ENCODE measurements around the gene IFI27. TPM values are rescaled to one million over a fixed set of nuclear protein-coding genes. Genes with fewer than 3 reads are reported as not detected.

IFI27 gene
- total RNA-seq, 1 donor from 2014 or later: under 0.01 TPM

DNA sequence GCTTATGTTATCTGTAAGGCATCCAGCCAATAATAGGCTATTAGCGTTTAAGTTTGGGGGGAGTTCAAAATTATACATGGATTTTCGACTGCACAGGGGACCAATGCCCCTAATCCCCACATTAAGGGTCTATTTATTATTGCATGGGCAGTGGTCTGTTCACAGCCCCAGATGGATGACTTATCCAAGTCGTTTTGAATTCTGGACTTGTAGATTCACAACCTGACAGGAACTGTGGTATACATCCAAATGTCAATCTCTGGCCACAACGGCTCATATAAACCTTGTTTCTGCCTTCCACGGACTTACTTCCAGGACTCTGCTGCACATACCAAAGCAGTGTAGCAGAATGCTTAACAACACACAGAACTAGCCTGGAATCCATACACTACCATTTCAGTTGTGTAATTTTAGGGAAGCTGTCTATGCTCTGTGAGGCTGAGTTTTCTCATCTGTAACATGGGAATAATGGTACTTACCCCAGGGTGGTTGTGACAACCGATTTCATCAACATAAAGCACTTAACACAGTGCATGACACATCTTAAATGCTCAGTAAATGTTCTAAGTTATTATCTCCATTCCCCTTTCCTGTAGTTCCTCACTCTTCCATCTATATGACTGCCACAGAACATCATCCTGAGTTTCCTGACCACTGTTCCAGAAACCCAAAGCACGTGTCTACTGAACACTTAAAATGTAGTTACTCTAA lies 33.3 kb upstream of the IFI27 start:
- Histone ChIP-seq H3K27me3 (ENCODE audit: control insufficient read depth, insufficient read depth, low read length) (no peaks in the 10 kb centered on the region), H3K36me3 (ENCODE audit: control insufficient read depth, insufficient read depth, low read length) (peaks cover 3% of the 10 kb centered on the region), H3K4me3 (ENCODE audit: low read depth, low read length) (no peak overlapping the region)
- no peak for DNase-seq (ENCODE audit: low read depth)
- TF ChIP-seq, protein P1, sequence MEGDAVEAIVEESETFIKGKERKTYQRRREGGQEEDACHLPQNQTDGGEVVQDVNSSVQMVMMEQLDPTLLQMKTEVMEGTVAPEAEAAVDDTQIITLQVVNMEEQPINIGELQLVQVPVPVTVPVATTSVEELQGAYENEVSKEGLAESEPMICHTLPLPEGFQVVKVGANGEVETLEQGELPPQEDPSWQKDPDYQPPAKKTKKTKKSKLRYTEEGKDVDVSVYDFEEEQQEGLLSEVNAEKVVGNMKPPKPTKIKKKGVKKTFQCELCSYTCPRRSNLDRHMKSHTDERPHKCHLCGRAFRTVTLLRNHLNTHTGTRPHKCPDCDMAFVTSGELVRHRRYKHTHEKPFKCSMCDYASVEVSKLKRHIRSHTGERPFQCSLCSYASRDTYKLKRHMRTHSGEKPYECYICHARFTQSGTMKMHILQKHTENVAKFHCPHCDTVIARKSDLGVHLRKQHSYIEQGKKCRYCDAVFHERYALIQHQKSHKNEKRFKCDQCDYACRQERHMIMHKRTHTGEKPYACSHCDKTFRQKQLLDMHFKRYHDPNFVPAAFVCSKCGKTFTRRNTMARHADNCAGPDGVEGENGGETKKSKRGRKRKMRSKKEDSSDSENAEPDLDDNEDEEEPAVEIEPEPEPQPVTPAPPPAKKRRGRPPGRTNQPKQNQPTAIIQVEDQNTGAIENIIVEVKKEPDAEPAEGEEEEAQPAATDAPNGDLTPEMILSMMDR (IDR thresholded peaks at IDR 0.05; ENCODE audit: insufficient read depth, low read length, poor library complexity, severe bottlenecking): no peak

DNA sequence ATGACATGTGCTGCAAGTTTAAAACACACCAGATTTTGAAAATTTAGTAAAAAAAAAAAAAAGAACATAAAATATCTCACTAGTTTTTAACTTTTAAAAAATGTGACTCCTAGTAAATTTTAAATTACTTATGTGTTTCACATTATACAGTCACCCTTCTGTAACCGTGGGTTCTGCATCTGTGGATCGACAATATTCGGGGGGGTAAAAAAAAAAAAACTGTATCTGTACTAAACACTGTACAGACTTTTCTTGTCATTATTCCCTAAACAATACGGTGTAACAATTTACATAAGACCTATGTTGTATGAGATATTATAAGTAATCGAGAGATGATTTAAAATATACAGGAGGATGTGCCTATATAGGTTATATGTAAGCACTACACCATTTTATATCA lies 32.7 kb upstream of the IFI27 start:
- Histone ChIP-seq H3K4me3 (ENCODE audit: low read depth, low read length) (no peak overlapping the region), H3K27me3 (ENCODE audit: control insufficient read depth, insufficient read depth, low read length) (no peaks in the 10 kb centered on the region), H3K36me3 (ENCODE audit: control insufficient read depth, insufficient read depth, low read length) (peaks cover 3% of the 10 kb centered on the region)
- DNase-seq (ENCODE audit: low read depth): no peak
- TF ChIP-seq, protein P1 (IDR thresholded peaks at IDR 0.05; ENCODE audit: insufficient read depth, low read length, poor library complexity, severe bottlenecking): no peak

DNA sequence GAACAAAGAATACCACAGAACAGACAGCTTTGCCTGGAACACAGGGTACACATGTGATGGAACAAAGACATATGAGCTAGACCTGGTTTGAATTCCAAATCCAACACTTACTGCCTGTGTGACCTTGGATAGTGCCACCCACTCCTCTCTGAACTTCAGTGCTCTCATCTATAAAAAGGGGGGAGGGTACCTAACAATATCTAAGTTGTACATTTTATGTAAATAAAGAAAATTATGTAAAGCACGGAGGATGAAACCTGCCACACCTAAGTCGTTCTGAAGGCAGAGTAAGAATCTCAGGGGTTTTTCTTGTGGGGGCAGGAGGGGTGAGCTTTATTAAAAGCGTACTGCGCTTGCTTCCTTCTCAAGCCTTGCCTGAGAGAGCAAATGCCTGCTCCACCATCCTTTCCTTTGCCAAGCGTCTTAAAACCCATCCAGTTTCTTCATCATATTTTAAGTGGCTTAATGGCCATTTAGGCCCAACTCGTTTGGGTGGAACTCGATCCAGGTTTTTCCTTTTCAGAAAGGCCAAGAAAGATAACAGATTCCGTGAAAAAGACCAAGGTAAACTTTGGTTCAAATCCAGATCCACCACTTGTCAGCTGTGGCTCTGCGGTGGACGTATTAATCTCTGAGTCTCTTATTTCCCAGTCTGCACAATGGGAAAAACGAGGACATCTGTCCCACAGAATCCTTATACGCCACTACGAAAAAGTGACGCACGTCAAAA lies 30.5 kb upstream of the IFI27 start:
- peaks cover 3% of the 10 kb centered on the region for H3K36me3 ChIP-seq (ENCODE audit: control insufficient read depth, insufficient read depth, low read length)
- peak overlapping the region; percentile 88 for H3K4me3 ChIP-seq (ENCODE audit: low read depth, low read length)
- no peaks in the 10 kb centered on the region for H3K27me3 ChIP-seq (ENCODE audit: control insufficient read depth, insufficient read depth, low read length)
- no peak for DNase-seq (ENCODE audit: low read depth)
- TF ChIP-seq, protein P1 (IDR thresholded peaks at IDR 0.05; ENCODE audit: insufficient read depth, low read length, poor library complexity, severe bottlenecking): no peak

DNA sequence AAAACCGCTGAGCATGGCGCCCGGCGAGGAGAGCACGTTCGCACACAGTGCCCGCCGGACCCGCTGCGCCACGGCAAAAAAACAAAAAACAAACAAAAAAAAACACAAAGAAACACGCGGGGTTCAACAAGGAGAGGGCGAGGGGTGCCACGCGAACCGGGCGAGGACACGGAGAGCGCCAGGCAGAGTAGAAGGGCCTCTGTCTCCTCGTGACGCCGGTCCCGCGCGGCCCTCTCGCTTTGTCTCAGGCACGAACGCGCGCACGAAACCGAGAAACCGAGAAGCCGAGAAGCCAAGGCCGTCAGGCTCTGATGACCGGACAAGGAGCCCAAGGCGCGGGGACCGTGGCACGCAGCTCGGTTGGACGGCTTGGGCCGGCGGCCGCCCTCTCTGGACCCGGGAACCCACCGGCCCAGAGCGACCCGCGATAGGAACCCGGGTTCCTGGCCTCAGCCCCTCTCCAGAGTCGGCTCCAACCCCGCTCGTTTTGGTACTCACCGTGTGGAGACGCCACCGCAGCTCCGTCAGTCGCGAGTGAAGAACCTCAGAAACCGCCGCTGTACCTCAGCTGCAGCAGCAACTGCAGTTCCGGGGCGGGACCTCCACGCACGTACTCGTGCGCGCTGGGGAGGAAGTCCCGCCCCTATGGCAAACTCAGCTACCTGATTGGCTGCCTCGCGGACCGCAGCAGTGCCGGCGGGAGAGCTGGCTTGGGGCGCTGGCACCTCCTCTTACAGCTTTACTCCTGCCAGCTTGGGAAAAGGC lies 29.7 kb upstream of the IFI27 start, which contains the start of the genes DDX24 and IFI27L1:
Gene DDX24, minus strand, starts transcription at position 582 of the 765 bp plus-strand sequence. CDS start 1,460 bp downstream, outside the sequence.
Gene IFI27L1, plus strand, starts transcription at position 690 of the 765 bp plus-strand sequence. CDS start 15,628 bp downstream, outside the sequence.
- Histone ChIP-seq H3K27me3 (ENCODE audit: control insufficient read depth, insufficient read depth, low read length) (no peaks in the 10 kb centered on the region), H3K4me3 (ENCODE audit: low read depth, low read length) (peak within 1 kb of the TSS; percentile 88), H3K36me3 (ENCODE audit: control insufficient read depth, insufficient read depth, low read length) (peaks cover 3% of the 10 kb centered on the region)
- DNase-seq (ENCODE audit: low read depth): peak; percentile 71
- TF ChIP-seq, protein P1 (IDR thresholded peaks at IDR 0.05; ENCODE audit: insufficient read depth, low read length, poor library complexity, severe bottlenecking): no peak

DNA sequence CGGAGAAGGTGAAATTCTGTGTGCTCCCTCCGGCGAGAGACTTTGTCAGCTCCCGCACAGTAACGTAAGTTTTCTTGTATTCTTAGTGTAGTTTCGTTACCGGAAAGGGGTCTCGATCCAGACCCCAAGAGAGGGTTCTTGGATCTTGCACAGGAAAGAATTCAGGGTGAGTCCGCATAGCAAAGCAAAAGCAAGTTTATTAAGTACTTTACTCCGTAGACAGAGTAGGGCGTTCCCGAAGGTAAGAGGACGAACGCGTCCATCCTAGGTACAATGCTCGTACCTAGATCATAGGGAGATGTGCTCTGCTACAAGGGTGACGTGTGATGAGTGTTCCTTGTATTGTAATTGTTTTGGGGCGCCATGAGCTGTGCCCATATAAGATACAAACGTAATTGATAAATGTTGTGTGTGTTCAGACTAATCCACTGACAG lies 29.1 kb upstream of the IFI27 start:
- TF ChIP-seq, protein P1 (IDR thresholded peaks at IDR 0.05; ENCODE audit: insufficient read depth, low read length, poor library complexity, severe bottlenecking): no peak
- Histone ChIP-seq H3K36me3 (ENCODE audit: control insufficient read depth, insufficient read depth, low read length) (peaks cover 3% of the 10 kb centered on the region), H3K4me3 (ENCODE audit: low read depth, low read length) (peak overlapping the region; percentile 88), H3K27me3 (ENCODE audit: control insufficient read depth, insufficient read depth, low read length) (no peaks in the 10 kb centered on the region)
- DNase-seq (ENCODE audit: low read depth): no peak

All from kidney epithelial cell (primary cell).